ENCODE data around the gene MSANTD2.

- no peak for TF ChIP-seq TBL1XR1 (IDR thresholded peaks at IDR 0.05; ENCODE audit: low read length in 2 of 2)
- TF ChIP-seq E4F1 (CRISPR knock-in tag; IDR thresholded peaks at IDR 0.05; ENCODE audit: borderline replicate concordance) = no peak
- TF ChIP-seq TARDBP (IDR thresholded peaks at IDR 0.05) = no peak
- no peak for TF ChIP-seq ZNF212 (CRISPR knock-in tag; IDR thresholded peaks at IDR 0.05)
- no peak for TF ChIP-seq CGGBP1 (CRISPR knock-in tag; IDR thresholded peaks at IDR 0.05)
- no peak for TF ChIP-seq SMAD2 (IDR thresholded peaks at IDR 0.05; ENCODE audit: low read depth, low read length)
- TF ChIP-seq JUN (IDR thresholded peaks at IDR 0.05; ENCODE audit: borderline replicate concordance, low read depth, low read length) = no peak
- no peak for TF ChIP-seq JUN (CRISPR knock-in tag; IDR thresholded peaks at IDR 0.05; ENCODE audit: borderline replicate concordance)
- TF ChIP-seq USF1 (CRISPR knock-in tag; IDR thresholded peaks at IDR 0.05) = no peak
- no peak for TF ChIP-seq EP300 (IDR thresholded peaks at IDR 0.05; ENCODE audit: low read length)
- no peak for TF ChIP-seq SMARCB1 (IDR thresholded peaks at IDR 0.05; ENCODE audit: insufficient read length, low read depth)
- TF ChIP-seq TFAP4 (CRISPR knock-in tag; IDR thresholded peaks at IDR 0.05; ENCODE audit: borderline replicate concordance) = no peak
Measured at GRCh38 chr11:124751391-124751740, 48.8 kb downstream of the MSANTD2 start.
